AG04449 (cell line): Measurements from ENCODE around the gene WNT2.

ENCODE experiments used
- CTCF ChIA-PET: fragments of 350-600 bp; formaldehyde crosslinking; extraction: SDS; loops from one replicate; lab custom pipeline; 2021; ENCODE audit warnings: antibody characterized with exemption; lab: Yijun Ruan, JAX
- POLR2A ChIA-PET: fragments of 400-600, 350-600 bp; formaldehyde crosslinking; extraction: SDS; loops from one replicate; lab custom pipeline; 2020; ENCODE audit warnings: antibody characterized with exemption, inconsistent platforms; lab: Yijun Ruan, JAX
- DNase-seq: peaks from one replicate; pipeline ENCODE4 v3.0.0-alpha.2; 2010; ENCODE audit warnings: low read depth, low spot score
- H3K4me3 ChIP-seq: 2 replicates; pipeline ENCODE4 v1.5.1; 2011; ENCODE audit warnings: low read depth, mild to moderate bottlenecking, control low read depth, low read length
- TF ChIP-seq, protein P1 (sequence below): IDR thresholded peaks from one replicate; pipeline ENCODE4 v1.5.1; 2011; ENCODE audit warnings: mild to moderate bottlenecking, moderate library complexity, low read length, control low read depth, inconsistent platforms; ENCODE audit not compliant: insufficient read depth; ENCODE audit errors: missing control alignments

WNT2 gene

DNA sequence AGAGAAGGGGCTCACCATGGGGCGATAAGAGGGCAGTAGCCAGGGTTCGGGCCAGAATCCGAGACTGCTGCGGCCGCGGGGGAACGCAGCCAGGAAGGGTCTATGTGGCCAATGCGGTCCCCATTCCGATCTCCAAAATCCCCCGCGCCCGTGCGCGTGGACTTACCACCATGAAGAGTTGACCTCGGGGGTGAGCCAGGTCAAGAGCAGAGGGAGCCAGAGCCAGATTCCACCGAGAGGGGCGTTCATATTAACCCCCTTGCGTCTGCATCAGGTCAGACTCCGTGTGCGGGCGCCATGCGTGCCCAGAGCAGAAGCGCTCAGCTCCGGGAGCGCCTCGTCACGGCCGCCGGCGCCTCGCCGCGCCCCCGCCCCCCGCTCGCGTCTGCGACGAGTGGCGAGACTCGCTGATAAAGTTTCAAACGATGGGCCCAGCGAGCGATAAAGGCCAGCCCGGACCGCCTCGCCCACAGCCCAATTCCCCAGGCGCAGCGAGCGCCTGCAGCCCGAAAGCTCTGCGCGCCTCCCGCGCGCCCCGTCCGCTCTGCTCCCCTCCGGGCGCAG, at the start of gene WNT2:
TSS of gene WNT2 (minus strand) at position 318 of the 564 bp plus-strand sequence. CDS start at position 249, 69 bp downstream.
- CTCF ChIA-PET = interaction anchor here (1.1 to 4.1 kb wide), 4 partner anchors 11 to 165 kb away, joined by 3 to 24 read pairs (median 3); no protein-coding TSS in a partner anchor
- peak within 1 kb of the TSS; percentile 54 for H3K4me3 ChIP-seq
- TF ChIP-seq, protein P1, sequence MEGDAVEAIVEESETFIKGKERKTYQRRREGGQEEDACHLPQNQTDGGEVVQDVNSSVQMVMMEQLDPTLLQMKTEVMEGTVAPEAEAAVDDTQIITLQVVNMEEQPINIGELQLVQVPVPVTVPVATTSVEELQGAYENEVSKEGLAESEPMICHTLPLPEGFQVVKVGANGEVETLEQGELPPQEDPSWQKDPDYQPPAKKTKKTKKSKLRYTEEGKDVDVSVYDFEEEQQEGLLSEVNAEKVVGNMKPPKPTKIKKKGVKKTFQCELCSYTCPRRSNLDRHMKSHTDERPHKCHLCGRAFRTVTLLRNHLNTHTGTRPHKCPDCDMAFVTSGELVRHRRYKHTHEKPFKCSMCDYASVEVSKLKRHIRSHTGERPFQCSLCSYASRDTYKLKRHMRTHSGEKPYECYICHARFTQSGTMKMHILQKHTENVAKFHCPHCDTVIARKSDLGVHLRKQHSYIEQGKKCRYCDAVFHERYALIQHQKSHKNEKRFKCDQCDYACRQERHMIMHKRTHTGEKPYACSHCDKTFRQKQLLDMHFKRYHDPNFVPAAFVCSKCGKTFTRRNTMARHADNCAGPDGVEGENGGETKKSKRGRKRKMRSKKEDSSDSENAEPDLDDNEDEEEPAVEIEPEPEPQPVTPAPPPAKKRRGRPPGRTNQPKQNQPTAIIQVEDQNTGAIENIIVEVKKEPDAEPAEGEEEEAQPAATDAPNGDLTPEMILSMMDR = no peak
- POLR2A ChIA-PET = interaction anchor here (0.9 to 1.8 kb wide), 4 partner anchors 26 to 399 kb away, joined by 3 to 7 read pairs (median 3); partner anchors contain the start of gene ST7
- DNase-seq = no peak

DNA sequence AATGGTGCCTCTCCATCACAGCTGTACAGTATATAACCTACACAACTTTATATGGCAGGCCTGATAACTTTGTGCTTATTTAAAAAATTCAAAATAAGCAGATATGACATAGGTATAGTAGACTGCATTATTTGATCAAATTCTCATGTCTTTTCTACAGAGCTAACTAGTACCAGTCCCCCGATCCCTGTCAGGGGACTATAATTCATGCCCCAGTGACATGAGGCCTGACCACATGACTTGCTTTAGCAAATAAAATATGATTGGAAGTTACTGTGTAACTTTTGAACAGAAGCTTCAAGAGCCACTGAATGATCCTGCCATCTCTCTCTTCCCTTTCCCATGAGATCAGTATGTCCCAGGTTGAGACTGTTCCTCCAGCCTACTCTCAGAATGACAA, 49.2 kb upstream of the WNT2 start:
- ChIA-PET CTCF (no interaction called here), POLR2A (no interaction called here)
- TF ChIP-seq, protein P1 = no peak
- DNase-seq = no peak
- H3K4me3 ChIP-seq = no peak overlapping the region

DNA sequence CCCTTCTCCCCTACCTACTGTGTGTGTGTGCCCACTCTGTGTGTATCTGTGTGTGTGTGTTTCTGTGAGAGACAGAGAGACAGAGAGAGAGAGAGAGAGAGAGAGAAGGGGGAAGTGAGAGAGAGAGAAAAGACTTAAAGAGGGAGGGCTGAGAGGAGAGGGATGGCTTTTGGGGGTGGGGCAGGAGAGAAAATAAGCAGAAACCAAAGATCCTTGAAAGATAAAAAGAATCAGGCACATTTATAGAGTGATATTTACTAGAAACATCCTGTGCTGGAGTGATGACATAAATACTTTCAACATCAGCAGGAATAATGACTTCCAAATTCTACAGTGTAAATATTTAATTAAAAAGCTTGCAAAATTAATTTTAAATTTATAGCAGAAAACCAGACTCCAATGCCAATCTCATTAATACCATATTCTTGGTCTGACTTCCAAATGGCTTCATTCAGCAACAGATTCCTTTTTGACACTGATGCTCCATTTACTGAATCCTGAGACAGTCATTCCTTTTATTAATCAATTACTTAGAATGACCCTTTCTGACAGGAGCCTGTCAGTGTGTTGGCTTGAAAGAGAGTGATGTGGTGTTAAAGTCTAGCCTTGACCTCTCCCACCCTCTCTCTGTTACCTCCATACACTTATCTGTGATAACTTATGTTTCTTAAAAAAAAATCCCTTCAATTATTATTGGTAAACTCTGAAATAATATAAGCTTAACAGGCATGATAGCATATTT, 41.7 kb upstream of the WNT2 start:
- CTCF ChIA-PET = interaction anchor here (1.0 kb wide), 1 partner anchor 11 kb away, joined by 3 read pairs; no protein-coding TSS in a partner anchor

DNA sequence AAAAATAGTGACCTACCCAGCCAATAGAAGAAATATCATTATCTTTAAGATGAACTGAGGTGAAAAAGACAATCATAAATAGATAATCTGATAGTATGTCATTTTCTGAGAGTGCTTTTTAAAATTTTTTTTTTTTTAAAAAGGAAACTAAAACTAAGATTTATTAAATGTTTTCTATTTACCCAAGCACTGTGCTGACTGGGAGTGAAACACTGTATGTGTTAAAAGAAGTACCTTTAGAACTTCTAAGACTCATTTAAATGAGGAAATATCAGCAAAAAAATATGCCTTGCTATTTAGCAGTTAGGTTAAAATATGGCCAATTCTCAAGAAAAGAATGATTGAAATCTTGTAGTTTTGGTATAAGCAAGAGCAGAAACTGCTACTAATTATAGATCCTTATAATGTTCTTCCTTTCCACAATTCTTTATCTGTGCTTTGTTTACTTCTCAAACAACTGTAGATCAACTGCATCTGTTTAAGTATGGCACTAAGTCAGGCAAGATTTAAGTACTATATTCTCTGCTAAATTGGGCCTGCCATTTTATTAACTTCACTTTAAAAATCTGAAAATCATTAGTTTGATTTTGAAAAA, 39.5 kb upstream of the WNT2 start:
- no peak for DNase-seq
- H3K4me3 ChIP-seq = no peak overlapping the region
- POLR2A ChIA-PET = no interaction called here
- TF ChIP-seq, protein P1 = no peak
- CTCF ChIA-PET = no interaction called here

More for the DNA sequence above, 41.7 kb upstream of the WNT2 start:
- no peak overlapping the region for H3K4me3 ChIP-seq
- TF ChIP-seq, protein P1 = no peak
- POLR2A ChIA-PET = no interaction called here
- no peak for DNase-seq

DNA sequence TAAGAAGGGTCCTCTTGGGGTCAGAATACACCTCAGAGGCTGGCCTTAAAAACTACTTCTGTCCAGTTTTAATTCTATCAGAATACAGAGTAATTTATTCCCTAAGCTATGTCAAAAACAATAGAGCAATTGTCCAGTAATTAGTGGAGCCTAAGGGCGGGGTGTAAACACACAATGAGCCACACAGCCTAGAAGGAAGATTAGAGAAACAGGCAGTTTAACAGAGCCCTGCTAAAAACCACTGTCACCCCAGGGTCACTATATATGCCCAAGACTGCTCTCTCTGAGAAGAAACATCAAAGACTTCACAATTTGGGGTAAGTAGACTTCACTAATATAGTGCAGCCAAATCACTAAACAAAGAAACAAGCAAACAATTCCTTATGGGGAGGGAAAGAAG, 27.2 kb upstream of the WNT2 start:
- no peak for DNase-seq
- TF ChIP-seq, protein P1 = no peak
- ChIA-PET CTCF (interaction anchor here (1.2 kb wide), 1 partner anchor 38 kb away, joined by 3 read pairs; no protein-coding TSS in a partner anchor), POLR2A (no interaction called here)
- H3K4me3 ChIP-seq = no peak overlapping the region

DNA sequence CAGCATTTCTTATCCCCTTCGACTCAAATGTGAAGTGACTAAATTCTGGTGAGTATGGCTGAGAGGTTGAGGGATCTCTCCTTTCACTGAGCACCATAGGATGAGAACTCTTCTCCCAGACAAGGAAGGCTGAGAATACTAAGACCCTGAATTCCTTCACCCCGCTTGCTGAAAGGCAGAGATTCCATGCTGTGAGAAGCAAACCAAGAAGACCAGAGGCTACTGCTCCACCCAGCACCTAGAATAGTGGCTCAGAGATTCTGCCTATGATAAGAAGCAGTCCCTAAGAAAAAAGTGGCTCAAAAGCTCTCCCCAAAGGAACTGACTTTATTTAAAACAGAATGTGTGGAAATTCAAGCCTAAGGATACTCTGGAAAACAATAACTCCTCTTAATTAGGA, 26.7 kb upstream of the WNT2 start:
- CTCF ChIA-PET = interaction anchor here (1.0 to 1.2 kb wide), 3 partner anchors 12 to 131 kb away, joined by 3 read pairs; no protein-coding TSS in a partner anchor
- no peak for DNase-seq
- POLR2A ChIA-PET = no interaction called here
- no peak overlapping the region for H3K4me3 ChIP-seq
- TF ChIP-seq, protein P1 = no peak
